RPMI7951 (cell line): Measurements from ENCODE around the gene TLR5. TPM values are rescaled to one million over a fixed set of nuclear protein-coding genes. Genes with fewer than 3 reads are reported as not detected.
"Not testable (repeated sequence)": the region's sequence is repeated elsewhere in the genome, so short reads cannot be mapped to it uniquely, and the experiment has no call there.

Experiments
- DNase-seq: peaks from one replicate; pipeline ENCODE4 v3.0.0-alpha.2; 2012; ENCODE audit warnings: low read depth
- total RNA-seq: library from RNA; depleted of rRNA; stranded (reverse); fragments of >200 nt; shearing (Covaris generic); gene quantifications from 2 replicates; pipeline ENCODE4 v1.2.3, GENCODE V29; 2014; rRNA removed

The TLR5 gene
- 0.20 TPM in 1 of 2 replicates, not detected in the other for total RNA-seq

- peak; percentile 58 for DNase-seq
Measured at GRCh38 chr1:223142795-223143536, at the start of gene TLR5. Gene TLR5 (minus strand): TSS chr1:223143248. CDS start chr1:223113031, 30,217 bp downstream.

GRCh38 chr1:223189903-223190724 is 47.1 kb upstream of the TLR5 start:
- peak; percentile 63 for DNase-seq

DNA sequence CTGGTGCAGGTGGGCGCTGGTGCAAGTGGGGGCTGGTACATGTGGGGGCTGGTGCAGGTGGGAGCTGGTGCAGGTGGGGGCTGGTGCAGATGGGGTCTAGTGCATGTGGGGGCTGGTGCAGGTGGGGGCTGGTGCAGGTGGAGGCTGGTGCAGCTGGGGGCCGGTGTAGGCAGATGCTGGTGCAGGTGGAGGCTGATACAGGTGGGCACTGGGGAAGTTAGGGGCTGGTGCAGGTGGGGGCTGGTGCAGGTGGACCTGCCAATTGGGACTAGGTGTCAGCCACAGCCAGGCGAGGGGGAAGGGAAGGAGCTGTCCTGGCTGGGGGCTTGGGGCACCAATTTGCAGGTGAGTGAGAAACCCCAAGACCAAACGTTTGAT is 46.5 kb upstream of the TLR5 start:
- DNase-seq, result no peak

DNA sequence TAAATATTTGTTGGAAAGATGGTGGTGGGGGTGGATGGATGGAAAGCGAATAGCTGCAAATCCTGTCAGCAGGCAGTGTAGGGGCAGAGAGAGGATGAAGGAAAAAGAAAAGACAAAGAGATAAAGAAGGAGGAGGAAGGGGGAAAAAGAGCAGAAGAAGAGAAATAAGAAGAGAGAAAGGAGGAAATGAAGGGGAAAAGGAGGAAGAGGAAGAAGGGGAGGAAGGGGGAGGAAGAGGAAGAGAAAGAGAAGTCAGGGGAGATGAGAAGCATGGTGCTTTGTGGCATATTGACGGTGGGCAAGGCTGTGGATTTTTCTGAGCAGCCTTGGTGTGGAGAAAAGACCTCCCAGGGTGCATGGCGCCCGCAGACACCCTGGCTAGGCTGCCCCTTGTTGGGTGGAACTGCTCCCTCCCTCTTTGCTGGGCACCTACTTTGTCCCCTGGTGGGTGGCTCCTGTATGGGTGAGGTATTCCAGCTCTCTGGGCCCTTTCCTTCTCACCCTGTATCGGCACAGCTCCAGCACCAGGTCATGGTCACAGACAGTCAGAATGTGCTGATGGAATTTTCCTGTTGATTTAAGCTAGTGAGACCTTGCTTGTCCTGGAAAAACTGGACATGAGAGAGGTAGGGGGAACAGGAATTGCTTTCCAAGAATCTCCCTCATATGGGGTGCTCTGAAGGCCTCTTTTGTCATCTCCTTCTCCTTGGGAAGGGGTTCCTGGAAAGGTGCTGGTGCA is 45.7 kb upstream of the TLR5 start:
- no peak for DNase-seq

GRCh38 chr1:223186800-223187199 is 43.8 kb upstream of the TLR5 start:
- DNase-seq, result no peak

DNA sequence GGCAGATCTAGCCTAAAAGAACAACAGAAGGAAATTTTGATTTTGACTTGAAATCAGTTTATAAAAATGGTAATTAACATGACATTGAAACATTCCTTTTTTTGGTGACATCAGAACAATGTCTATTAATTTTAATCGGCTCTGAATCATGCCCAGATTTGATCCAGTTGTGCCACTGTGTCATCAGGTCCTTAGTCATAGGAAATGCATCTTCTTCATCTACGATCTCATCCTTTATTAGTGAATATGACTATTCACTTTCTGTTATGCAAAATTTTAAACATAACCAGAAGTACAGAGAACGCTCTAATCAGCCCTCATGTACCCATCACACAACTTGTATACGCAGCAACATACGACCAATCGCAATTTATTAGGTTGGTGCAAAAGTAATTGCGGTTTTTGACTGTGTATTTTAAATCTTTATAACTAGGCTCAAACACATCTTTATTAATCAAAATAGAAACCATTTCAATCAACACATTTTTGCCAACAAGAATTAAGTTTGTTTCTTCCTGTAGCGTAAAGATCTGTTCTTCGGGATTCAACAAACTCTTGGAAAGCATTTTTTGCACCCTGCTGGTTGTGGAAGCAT is 40.3 kb upstream of the TLR5 start:
- no peak for DNase-seq

GRCh38 chr1:223180731-223181321 is 37.8 kb upstream of the TLR5 start:
- no peak for DNase-seq

DNA sequence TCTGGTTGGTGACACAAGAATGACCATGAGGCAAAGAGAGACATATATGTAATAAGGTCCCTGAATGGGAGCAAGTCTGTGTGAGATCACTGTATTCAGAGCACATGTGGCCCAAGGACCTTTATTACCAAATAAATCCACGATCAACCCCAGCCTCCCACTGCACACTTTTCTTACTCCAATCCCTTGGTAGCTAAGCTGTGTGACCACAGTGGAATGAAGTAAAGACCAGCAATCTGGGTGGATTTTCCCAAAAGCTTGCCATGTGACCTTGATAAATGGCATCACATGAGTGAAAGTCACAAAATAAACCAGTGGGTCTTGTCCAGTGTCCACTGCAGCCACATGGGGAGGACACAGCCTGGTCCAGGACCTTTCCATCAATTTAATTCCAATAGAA is 36.7 kb upstream of the TLR5 start:
- no peak for DNase-seq

DNA sequence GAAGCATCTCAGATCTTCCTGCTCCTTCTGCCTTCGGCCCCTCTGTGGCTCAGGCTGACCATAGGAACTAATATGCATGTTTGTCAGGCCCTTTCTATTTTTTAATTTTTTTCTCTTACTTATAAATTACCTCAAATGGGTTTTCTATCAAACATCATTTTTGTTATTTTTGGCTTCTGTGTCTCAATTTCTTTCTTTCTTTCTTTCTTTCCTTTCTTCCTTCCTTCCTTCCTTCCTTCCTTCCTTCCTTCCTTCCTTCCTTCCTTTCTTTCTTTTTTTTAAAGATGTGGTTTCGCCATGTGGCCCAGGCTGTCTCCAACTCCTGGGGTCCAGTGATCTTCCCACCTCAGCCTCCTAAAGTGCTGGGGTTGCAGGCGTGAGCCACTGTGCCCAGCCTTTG is 36.2 kb upstream of the TLR5 start:
- no peak for DNase-seq

- no peak for DNase-seq
Measured at GRCh38 chr1:223177681-223178080, 34.6 kb upstream of the TLR5 start.

- DNase-seq, result no peak
Measured at GRCh38 chr1:223176437-223176836, 33.4 kb upstream of the TLR5 start.

DNA sequence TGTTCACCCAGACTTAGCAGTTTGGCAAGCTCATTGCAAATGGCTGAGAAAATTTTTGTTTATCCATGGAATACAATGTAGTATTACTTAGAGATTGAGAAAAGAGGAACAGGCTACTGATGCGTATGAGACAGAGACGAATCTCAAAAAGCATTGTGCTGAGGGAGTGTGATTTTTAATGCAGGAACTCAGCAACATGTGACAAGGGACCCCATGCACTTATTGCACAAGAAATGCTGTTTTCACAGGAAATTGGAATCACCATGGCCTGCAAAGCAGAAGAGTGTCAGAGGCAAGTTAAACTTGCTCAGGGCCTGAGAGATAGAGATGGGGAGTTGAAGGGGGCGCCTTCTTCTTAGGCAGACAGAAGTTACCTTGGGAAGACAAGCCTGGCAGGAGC is 32.6 kb upstream of the TLR5 start:
- no peak for DNase-seq

- DNase-seq, result peak; percentile 14
Measured at GRCh38 chr1:223175032-223175431, 32.0 kb upstream of the TLR5 start.

DNA sequence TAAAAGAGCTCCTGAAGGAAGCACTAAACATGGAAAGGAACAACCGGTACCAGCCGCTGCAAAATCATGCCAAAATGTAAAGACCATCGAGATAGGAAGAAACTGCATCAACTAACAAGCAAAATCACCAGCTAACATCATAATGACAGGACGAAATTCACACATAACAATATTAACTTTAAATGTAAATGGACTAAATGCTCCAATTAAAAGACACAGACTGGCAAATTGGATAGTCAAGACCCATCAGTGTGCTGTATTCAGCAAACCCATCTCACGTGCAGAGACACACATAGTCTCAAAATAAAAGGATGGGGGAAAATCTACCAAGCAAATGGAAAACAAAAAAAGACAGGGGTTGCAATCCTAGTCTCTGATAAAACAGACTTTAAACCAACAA is 26.4 kb upstream of the TLR5 start:
- DNase-seq, result not testable (repeated sequence)

GRCh38 chr1:223161321-223161720 is 18.3 kb upstream of the TLR5 start:
- no peak for DNase-seq

- DNase-seq, result no peak
Measured at GRCh38 chr1:223156343-223156742, 13.3 kb upstream of the TLR5 start.

- no peak for DNase-seq
Measured at GRCh38 chr1:223155153-223155552, 12.1 kb upstream of the TLR5 start.

DNA sequence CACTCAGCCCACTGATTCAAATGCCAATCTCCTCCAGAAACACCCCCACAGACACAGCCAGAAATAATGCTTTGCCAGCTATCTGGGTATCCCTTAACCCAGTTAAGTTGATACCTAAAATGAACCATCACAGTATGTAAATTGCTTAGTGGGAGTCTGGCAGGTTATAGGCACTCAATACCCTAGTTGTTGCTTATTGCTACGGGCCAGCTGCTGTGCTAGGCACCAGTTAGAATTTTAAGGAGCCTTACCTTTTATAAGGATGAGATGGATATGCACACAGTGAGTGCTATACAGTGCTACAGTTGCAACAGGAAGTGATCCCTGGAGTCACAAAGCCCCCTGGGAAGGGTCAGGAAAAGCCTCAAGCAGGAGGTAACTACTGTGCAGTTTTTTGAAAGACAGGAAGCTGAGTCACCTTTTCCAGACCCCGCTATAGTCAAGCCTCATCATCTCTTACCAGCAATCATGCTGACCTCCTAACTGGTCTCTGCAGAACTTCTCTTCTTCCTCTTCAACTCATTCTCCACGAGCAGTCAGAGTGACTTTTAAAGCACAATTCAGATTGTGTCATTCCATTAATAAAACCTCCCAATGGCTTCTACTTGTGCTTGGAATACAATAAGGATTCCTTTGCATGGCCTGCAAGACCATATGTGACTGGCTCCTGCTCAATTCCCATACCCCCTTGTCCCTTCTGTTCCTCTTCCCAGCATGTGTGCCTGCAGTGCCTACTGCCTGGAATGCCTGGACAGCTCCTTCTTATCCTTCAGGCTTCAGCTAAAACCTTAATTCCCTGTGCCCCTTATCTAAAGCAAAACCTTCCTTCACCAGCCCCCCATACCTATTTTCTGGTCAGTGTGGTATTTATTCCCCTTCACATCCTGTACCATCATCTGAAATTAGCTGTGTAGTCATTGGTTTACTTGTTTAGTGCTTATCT is 10.4 kb upstream of the TLR5 start:
- peak; percentile 42 for DNase-seq

- no peak for DNase-seq
Measured at GRCh38 chr1:223152399-223152798, 9.4 kb upstream of the TLR5 start.

- DNase-seq, result no peak
Measured at GRCh38 chr1:223150443-223150842, 7.4 kb upstream of the TLR5 start.
